ENCODE results near the gene EBPL.

The EBPL gene

GRCh38 chr13:49690995-49691784 is at the start of gene EBPL:
Gene EBPL (minus strand): TSS chr13:49691486. CDS start chr13:49691424, 62 bp downstream.
- peak within 1 kb of the TSS; percentile 64 for H3K9ac ChIP-seq (ENCODE audit: insufficient read length, low read depth)
- peaks cover 10% of the 10 kb centered on the region for H3K36me3 ChIP-seq (ENCODE audit: insufficient read depth, insufficient read length, low read length)
- H3K9me3 ChIP-seq (ENCODE audit: insufficient read depth, low read length): no peaks in the 10 kb centered on the region
- H3K4me3 ChIP-seq (ENCODE audit: insufficient read length, low read depth): peak within 1 kb of the TSS; percentile 45
- no peaks in the 10 kb centered on the region for H3K27me3 ChIP-seq (ENCODE audit: insufficient read depth, insufficient read length)
- peak; percentile 83 for DNase-seq (ENCODE audit: low read depth, low spot score)
- H3K4me1 ChIP-seq (ENCODE audit: insufficient read depth, insufficient read length): no peaks in the 10 kb centered on the region
- TF ChIP-seq SUZ12 (IDR thresholded peaks at IDR 0.05; ENCODE audit: extremely low read depth, insufficient read depth, insufficient read length) (no peak), ZNF274 (IDR thresholded peaks at IDR 0.05; ENCODE audit: low read depth, low read length) (no peak), YY1 (IDR thresholded peaks at IDR 0.05; ENCODE audit: insufficient read depth, insufficient read length) (no peak)

GRCh38 chr13:49740870-49741269 is 49.6 kb upstream of the EBPL start:
- Histone ChIP-seq H3K4me3 (ENCODE audit: insufficient read length, low read depth) (no peak overlapping the region), H3K27me3 (ENCODE audit: insufficient read depth, insufficient read length) (no peaks in the 10 kb centered on the region), H3K36me3 (ENCODE audit: insufficient read depth, insufficient read length, low read length) (no peaks in the 10 kb centered on the region), H3K9me3 (ENCODE audit: insufficient read depth, low read length) (no peaks in the 10 kb centered on the region), H3K9ac (ENCODE audit: insufficient read length, low read depth) (no peak overlapping the region), H3K4me1 (ENCODE audit: insufficient read depth, insufficient read length) (no peaks in the 10 kb centered on the region)
- no peak for DNase-seq (ENCODE audit: low read depth, low spot score)
- TF ChIP-seq ZNF274 (IDR thresholded peaks at IDR 0.05; ENCODE audit: low read depth, low read length) (no peak), SUZ12 (IDR thresholded peaks at IDR 0.05; ENCODE audit: extremely low read depth, insufficient read depth, insufficient read length) (no peak), YY1 (IDR thresholded peaks at IDR 0.05; ENCODE audit: insufficient read depth, insufficient read length) (no peak)

GRCh38 chr13:49739498-49740187 is 48.4 kb upstream of the EBPL start:
- TF ChIP-seq ZNF274 (IDR thresholded peaks at IDR 0.05; ENCODE audit: low read depth, low read length): no peak
- TF ChIP-seq YY1 (IDR thresholded peaks at IDR 0.05; ENCODE audit: insufficient read depth, insufficient read length): no peak
- TF ChIP-seq SUZ12 (IDR thresholded peaks at IDR 0.05; ENCODE audit: extremely low read depth, insufficient read depth, insufficient read length): no peak
- no peak overlapping the region for H3K9ac ChIP-seq (ENCODE audit: insufficient read length, low read depth)
- H3K4me3 ChIP-seq (ENCODE audit: insufficient read length, low read depth): no peak overlapping the region
- H3K4me1 ChIP-seq (ENCODE audit: insufficient read depth, insufficient read length): no peaks in the 10 kb centered on the region
- no peaks in the 10 kb centered on the region for H3K27me3 ChIP-seq (ENCODE audit: insufficient read depth, insufficient read length)
- H3K9me3 ChIP-seq (ENCODE audit: insufficient read depth, low read length): no peaks in the 10 kb centered on the region
- no peaks in the 10 kb centered on the region for H3K36me3 ChIP-seq (ENCODE audit: insufficient read depth, insufficient read length, low read length)
- no peak for DNase-seq (ENCODE audit: low read depth, low spot score)

- Histone ChIP-seq H3K4me3 (ENCODE audit: insufficient read length, low read depth) (no peak overlapping the region), H3K9ac (ENCODE audit: insufficient read length, low read depth) (no peak overlapping the region), H3K9me3 (ENCODE audit: insufficient read depth, low read length) (no peaks in the 10 kb centered on the region), H3K36me3 (ENCODE audit: insufficient read depth, insufficient read length, low read length) (no peaks in the 10 kb centered on the region), H3K27me3 (ENCODE audit: insufficient read depth, insufficient read length) (no peaks in the 10 kb centered on the region), H3K4me1 (ENCODE audit: insufficient read depth, insufficient read length) (no peaks in the 10 kb centered on the region)
- TF ChIP-seq YY1 (IDR thresholded peaks at IDR 0.05; ENCODE audit: insufficient read depth, insufficient read length) (no peak), SUZ12 (IDR thresholded peaks at IDR 0.05; ENCODE audit: extremely low read depth, insufficient read depth, insufficient read length) (no peak), ZNF274 (IDR thresholded peaks at IDR 0.05; ENCODE audit: low read depth, low read length) (no peak)
- no peak for DNase-seq (ENCODE audit: low read depth, low spot score)
Measured at GRCh38 chr13:49733181-49733951, 42.1 kb upstream of the EBPL start.

- TF ChIP-seq ZNF274 (IDR thresholded peaks at IDR 0.05; ENCODE audit: low read depth, low read length) (no peak), SUZ12 (IDR thresholded peaks at IDR 0.05; ENCODE audit: extremely low read depth, insufficient read depth, insufficient read length) (no peak), YY1 (IDR thresholded peaks at IDR 0.05; ENCODE audit: insufficient read depth, insufficient read length) (no peak)
- no peak overlapping the region for H3K4me3 ChIP-seq (ENCODE audit: insufficient read length, low read depth)
- no peak for DNase-seq (ENCODE audit: low read depth, low spot score)
- no peaks in the 10 kb centered on the region for H3K27me3 ChIP-seq (ENCODE audit: insufficient read depth, insufficient read length)
- H3K9ac ChIP-seq (ENCODE audit: insufficient read length, low read depth): no peak overlapping the region
- H3K9me3 ChIP-seq (ENCODE audit: insufficient read depth, low read length): no peaks in the 10 kb centered on the region
- H3K4me1 ChIP-seq (ENCODE audit: insufficient read depth, insufficient read length): no peaks in the 10 kb centered on the region
- no peaks in the 10 kb centered on the region for H3K36me3 ChIP-seq (ENCODE audit: insufficient read depth, insufficient read length, low read length)
Measured at GRCh38 chr13:49731766-49732165, 40.5 kb upstream of the EBPL start.

- TF ChIP-seq SUZ12 (IDR thresholded peaks at IDR 0.05; ENCODE audit: extremely low read depth, insufficient read depth, insufficient read length): no peak
- TF ChIP-seq ZNF274 (IDR thresholded peaks at IDR 0.05; ENCODE audit: low read depth, low read length): no peak
- TF ChIP-seq YY1 (IDR thresholded peaks at IDR 0.05; ENCODE audit: insufficient read depth, insufficient read length): no peak
- no peak for DNase-seq (ENCODE audit: low read depth, low spot score)
- Histone ChIP-seq H3K4me3 (ENCODE audit: insufficient read length, low read depth) (no peak overlapping the region), H3K9me3 (ENCODE audit: insufficient read depth, low read length) (0 out of 2 replicates have a peak, but pooled peaks cover 8% of the 10 kb centered on the region), H3K36me3 (ENCODE audit: insufficient read depth, insufficient read length, low read length) (no peaks in the 10 kb centered on the region), H3K27me3 (ENCODE audit: insufficient read depth, insufficient read length) (no peaks in the 10 kb centered on the region), H3K9ac (ENCODE audit: insufficient read length, low read depth) (no peak overlapping the region), H3K4me1 (ENCODE audit: insufficient read depth, insufficient read length) (no peaks in the 10 kb centered on the region)
Measured at GRCh38 chr13:49716615-49717014, 25.3 kb upstream of the EBPL start.

Measured in NT2/D1 (cell line).